Left lung (tissue), 10 donors: ENCODE data around the gene KCNQ1OT1. TPM values are rescaled to one million over a fixed set of nuclear protein-coding genes. Genes with fewer than 3 reads are reported as not detected.

ENCODE experiments used
- ATAC-seq: fragments of 200-7000 bp; cut with Tn5 transposase; one replicate; pipeline ENCODE4 v1.9.1; 2020; ENCODE audit warnings: moderate library complexity
- DNase-seq, 4 donors: peaks; one replicate each; pipeline ENCODE4 v3.0.0-alpha.2; 2013 to 2020
- H3K27ac ChIP-seq, 2 donors: fragments of 200-600 bp; sonication (generic) in 1 of 2; one replicate each; pipeline versions ENCODE4 v1.5.0 to v1.8.0; 2020 to 2021
- H3K27me3 ChIP-seq, 2 donors: fragments of 200-600 bp; sonication (generic) in 1 of 2; one replicate each; pipeline versions ENCODE4 v1.5.0 to v1.8.0; 2020 to 2021
- H3K36me3 ChIP-seq, 2 donors: fragments of 200-600 bp; sonication (generic) in 1 of 2; one replicate each; pipeline versions ENCODE4 v1.5.0 to v1.8.0; 2020 to 2021
- H3K4me1 ChIP-seq, 2 donors: fragments of 200-600 bp; one replicate each; pipeline ENCODE4 v1.8.0; 2021
- H3K4me3 ChIP-seq, 2 donors: fragments of 200-600 bp; sonication (generic) in 1 of 2; one replicate each; pipeline versions ENCODE4 v1.5.0 to v1.8.0; 2020 to 2021; ENCODE audit warnings: mild to moderate bottlenecking in 1 of 2
- H3K9me3 ChIP-seq, 2 donors: fragments of 200-600 bp; sonication (generic) in 1 of 2; one replicate each; pipeline versions ENCODE4 v1.5.0 to v1.8.0; 2020 to 2021
- intact Hi-C, 2 donors: fragments of 100-400 bp; cut with DNase I; formaldehyde crosslinking; loops; one replicate each; pipeline versions ENCODE4 v1.11.2 to v1.14.2; 2022
- polyA plus RNA-seq, 6 donors: library from polyadenylated mRNA; unstranded; fragments of 120-200 nt; gene quantifications; one replicate each; pipeline ENCODE4 v1.2.1, GENCODE V29; 2013; ENCODE audit not compliant: insufficient read length in 6 of 6
- total RNA-seq, 2 donors: library from RNA; stranded (reverse); fragmentation: NEBNext Ultra II Directional; extraction: Animal tissue kit (Norgen Biotek cat#: 25700); gene quantifications; one replicate each; pipeline ENCODE4 v1.2.1, GENCODE V29; 2021
- TF ChIP-seq, protein P1 (sequence below), 2 donors: fragments of 200-600 bp; sonication (generic) in 1 of 2; IDR thresholded peaks; one replicate each; pipeline versions ENCODE4 v1.5.0 to v1.8.0; 2021; ENCODE audit warnings: antibody characterized with exemption in 2 of 2
- donor health status: DM: no; HTN: yes; CAD: no.
- donor health status: DM: no; HTN: no; CAD: no.

The KCNQ1OT1 gene
- total and polyA plus RNA-seq, 8 donors, result 1.9 to 2.9 (median 2.7) TPM

DNA sequence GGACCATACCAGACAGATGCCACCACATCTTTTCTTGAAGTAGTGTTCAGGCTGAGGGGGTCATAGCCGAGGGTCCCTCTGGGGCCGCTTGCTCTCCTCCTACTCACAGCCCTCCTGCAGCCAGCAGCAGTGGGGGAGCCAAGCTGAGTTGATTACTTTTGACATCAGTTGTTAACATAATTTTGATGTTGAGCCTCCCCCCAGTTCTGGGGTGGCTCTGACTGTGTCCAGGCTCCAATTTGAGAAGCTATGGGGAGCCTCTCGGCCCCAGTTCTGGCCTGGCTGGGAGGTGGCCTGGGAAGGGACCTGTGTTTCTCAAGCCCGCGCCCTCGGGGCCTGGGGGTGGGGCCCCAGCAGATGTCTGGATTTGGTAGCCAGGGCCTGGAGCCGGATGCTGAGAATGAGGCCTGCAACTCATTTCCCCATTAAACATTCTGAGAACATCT lies 47.9 kb downstream of the KCNQ1OT1 start:
- peaks cover 0 to 60% of the 10 kb centered on the region in 2 donors for H3K9me3 ChIP-seq
- TF ChIP-seq, protein P1, sequence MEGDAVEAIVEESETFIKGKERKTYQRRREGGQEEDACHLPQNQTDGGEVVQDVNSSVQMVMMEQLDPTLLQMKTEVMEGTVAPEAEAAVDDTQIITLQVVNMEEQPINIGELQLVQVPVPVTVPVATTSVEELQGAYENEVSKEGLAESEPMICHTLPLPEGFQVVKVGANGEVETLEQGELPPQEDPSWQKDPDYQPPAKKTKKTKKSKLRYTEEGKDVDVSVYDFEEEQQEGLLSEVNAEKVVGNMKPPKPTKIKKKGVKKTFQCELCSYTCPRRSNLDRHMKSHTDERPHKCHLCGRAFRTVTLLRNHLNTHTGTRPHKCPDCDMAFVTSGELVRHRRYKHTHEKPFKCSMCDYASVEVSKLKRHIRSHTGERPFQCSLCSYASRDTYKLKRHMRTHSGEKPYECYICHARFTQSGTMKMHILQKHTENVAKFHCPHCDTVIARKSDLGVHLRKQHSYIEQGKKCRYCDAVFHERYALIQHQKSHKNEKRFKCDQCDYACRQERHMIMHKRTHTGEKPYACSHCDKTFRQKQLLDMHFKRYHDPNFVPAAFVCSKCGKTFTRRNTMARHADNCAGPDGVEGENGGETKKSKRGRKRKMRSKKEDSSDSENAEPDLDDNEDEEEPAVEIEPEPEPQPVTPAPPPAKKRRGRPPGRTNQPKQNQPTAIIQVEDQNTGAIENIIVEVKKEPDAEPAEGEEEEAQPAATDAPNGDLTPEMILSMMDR (IDR thresholded peaks at IDR 0.05), result no peak
- H3K4me3 ChIP-seq, result no peak overlapping the region
- H3K4me1 ChIP-seq, result no peaks in the 10 kb centered on the region
- no peaks in the 10 kb centered on the region for H3K36me3 ChIP-seq
- no peak for ATAC-seq
- intact Hi-C loops, result no loop called here
- H3K27ac ChIP-seq, result no peak overlapping the region
- H3K27me3 ChIP-seq, result no peaks in the 10 kb centered on the region
- DNase-seq, result peak in 1 of 4 donors; percentile 53

DNA sequence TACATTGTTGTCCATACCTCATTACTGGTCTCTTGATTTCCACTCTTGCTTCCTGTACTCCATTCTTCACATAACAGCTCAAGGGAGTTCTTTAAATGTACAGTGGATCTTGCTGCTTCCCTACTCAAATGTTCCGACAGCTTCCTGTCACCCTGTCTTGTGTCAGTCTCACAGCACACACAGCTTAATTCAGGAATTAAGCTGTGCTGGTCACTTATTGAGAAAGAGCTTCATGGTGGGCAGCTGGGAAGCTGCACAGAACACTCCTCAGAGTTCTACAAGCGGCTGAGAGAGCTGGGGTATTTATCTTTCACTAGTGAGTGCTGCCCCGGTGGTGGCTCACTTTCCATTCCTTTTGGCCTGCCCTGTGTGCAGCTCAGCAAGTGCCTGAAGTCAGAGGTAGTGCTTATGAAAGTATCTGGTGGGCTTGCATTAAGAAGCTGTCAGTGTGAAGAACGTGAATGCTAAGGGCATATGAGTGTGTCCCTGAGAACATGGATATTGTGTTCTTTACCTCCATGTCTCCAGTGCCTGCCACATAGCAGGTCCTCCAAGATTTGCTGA lies 48.7 kb downstream of the KCNQ1OT1 start:
- intact Hi-C loops, result no loop called here
- Histone ChIP-seq H3K9me3 (peaks cover 0 to 67% of the 10 kb centered on the region in 2 donors), H3K36me3 (no peaks in the 10 kb centered on the region), H3K4me3 (no peak overlapping the region), H3K27ac (no peak overlapping the region), H3K4me1 (no peaks in the 10 kb centered on the region), H3K27me3 (no peaks in the 10 kb centered on the region)
- DNase-seq, result peak in 1 of 4 donors; percentile 13
- no peak for ATAC-seq
- TF ChIP-seq, protein P1 (IDR thresholded peaks at IDR 0.05), result no peak

DNA sequence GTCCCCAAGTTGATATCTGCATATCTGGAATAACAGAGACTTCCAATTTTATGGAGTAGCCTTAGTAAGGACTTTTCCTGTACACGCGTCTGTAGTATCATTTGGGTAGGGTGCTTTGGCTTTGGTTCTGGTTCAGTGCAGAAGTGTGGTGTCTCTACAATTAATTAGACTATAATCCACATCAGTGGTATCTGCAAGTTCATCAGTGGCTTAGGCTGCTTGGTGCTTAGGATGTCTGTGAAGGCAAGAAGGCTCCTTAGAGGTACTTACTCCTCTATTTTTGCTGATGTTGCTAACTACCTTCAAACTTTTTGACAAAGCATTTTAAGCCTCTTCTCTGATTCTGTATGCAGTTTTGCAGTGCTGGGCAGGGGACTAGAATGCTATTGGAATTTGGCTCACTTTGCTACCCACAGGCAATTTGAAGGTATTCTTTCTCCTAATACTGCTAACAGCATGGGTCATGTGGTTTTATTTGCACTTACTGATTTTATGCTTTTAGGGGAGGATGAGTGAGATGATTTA lies 49.4 kb downstream of the KCNQ1OT1 start:
- ATAC-seq, result no peak
- Histone ChIP-seq H3K9me3 (peaks cover 0 to 74% of the 10 kb centered on the region in 2 donors), H3K27ac (no peak overlapping the region), H3K4me3 (no peak overlapping the region), H3K4me1 (no peaks in the 10 kb centered on the region), H3K36me3 (no peaks in the 10 kb centered on the region), H3K27me3 (no peaks in the 10 kb centered on the region)
- DNase-seq, result no peak
- TF ChIP-seq, protein P1 (IDR thresholded peaks at IDR 0.05), result no peak
- intact Hi-C loops, result no loop called here

DNA sequence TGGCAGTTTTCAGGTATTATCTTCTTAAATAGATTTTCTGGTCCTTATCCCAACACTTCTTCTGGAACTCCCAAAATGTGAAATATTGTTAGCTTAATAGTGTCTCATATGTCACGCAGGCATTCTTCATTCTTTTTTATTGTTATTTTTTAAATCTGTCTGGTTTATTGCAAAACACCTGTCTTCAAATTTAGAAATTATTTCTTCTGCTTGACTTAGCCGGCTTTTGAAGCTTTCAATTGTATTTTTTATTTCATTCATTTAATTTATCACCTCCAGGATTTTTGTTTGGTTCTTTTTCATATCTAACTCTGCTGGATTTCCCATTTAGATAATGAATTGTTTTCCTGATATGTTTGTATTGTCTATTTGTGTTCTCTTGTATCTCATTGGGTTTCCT lies 49.9 kb downstream of the KCNQ1OT1 start:
- Histone ChIP-seq H3K9me3 (peaks cover 0 to 79% of the 10 kb centered on the region in 2 donors), H3K4me1 (no peaks in the 10 kb centered on the region), H3K27me3 (no peaks in the 10 kb centered on the region), H3K36me3 (no peaks in the 10 kb centered on the region), H3K27ac (no peak overlapping the region), H3K4me3 (no peak overlapping the region)
- DNase-seq (no peak), ATAC-seq (no peak)
- intact Hi-C loops, result no loop called here
- TF ChIP-seq, protein P1 (IDR thresholded peaks at IDR 0.05), result no peak

DNA sequence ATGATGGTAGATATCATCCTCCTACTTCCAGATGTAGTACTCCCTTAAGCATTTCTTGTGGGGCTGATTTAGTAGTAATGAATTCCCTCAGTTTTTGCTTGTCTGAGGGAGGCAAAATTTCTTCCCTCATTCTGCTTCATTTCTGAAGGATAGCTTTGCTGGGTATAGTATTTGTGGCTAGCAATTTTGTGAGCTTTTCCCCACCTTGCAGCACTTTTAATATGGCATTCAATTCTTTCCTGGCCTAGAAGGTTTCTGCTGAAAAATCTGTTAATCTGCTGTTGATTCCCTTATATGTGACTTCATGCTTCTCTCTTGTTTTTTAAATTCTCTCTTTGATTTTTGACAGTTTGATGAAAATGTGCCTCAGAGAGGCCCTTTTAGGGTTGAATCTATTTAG lies 50.4 kb downstream of the KCNQ1OT1 start:
- H3K27me3 ChIP-seq, result no peaks in the 10 kb centered on the region
- intact Hi-C loops, result no loop called here
- DNase-seq, result no peak
- TF ChIP-seq, protein P1 (IDR thresholded peaks at IDR 0.05), result no peak
- H3K27ac ChIP-seq, result no peak overlapping the region
- H3K36me3 ChIP-seq, result no peaks in the 10 kb centered on the region
- no peaks in the 10 kb centered on the region for H3K4me1 ChIP-seq
- peaks cover 0 to 81% of the 10 kb centered on the region in 2 donors for H3K9me3 ChIP-seq
- no peak overlapping the region for H3K4me3 ChIP-seq
- ATAC-seq, result no peak
